A549 (cell line): ENCODE data around the gene ZSCAN22. TPM values are rescaled to one million over a fixed set of nuclear protein-coding genes. Genes with fewer than 3 reads are reported as not detected.

ENCODE experiments used
- BHLHE40 ChIP-seq: IDR thresholded peaks from 2 replicates; pipeline ENCODE4 v1.6.1; 2012; ENCODE audit warnings: low read depth, low read length, inconsistent platforms
- CBX8 ChIP-seq: fragments of 200-600 bp; sonication (generic); IDR thresholded peaks from 2 replicates; pipeline ENCODE4 v1.6.1; 2016
- CEBPB ChIP-seq, 2 experiments: fragments of >200 bp in 1 of 2; sonication (Bioruptor Twin) in 1 of 2; formaldehyde crosslinking in 1 of 2; IDR thresholded peaks; 2 replicates each; pipeline ENCODE4 v1.6.1; 2012 to 2016
- EHMT2 ChIP-seq: fragments of 200-600 bp; sonication (generic); IDR thresholded peaks from 2 replicates; pipeline ENCODE4 v1.6.1; 2016; ENCODE audit warnings: antibody characterized with exemption, low read depth, mild to moderate bottlenecking, moderate library complexity
- FOSL2 ChIP-seq, 2 experiments: fragments of 450-650 bp in 1 of 2; fragments of >200 bp in 1 of 2; sonication (Bioruptor Twin) in 1 of 2; formaldehyde crosslinking; IDR thresholded peaks; 2 replicates each; pipeline versions ENCODE4 v1.5.0 to v1.6.1; 2016 to 2020; ENCODE audit warnings: mild to moderate bottlenecking in 1 of 2, moderate library complexity in 1 of 2
- GATA3 ChIP-seq: IDR thresholded peaks from 2 replicates; pipeline ENCODE4 v1.6.1; 2012; ENCODE audit warnings: borderline replicate concordance
- HDAC2 ChIP-seq: fragments of 200-600 bp; sonication (generic); IDR thresholded peaks from 2 replicates; pipeline ENCODE4 v1.6.1; 2016
- HOXA7 ChIP-seq: fragments of 250-450 bp; sonication (Bioruptor Pico); IDR thresholded peaks from 2 replicates; pipeline ENCODE4 v1.5.0; 2020; ENCODE audit warnings: mild to moderate bottlenecking, moderate library complexity
- HOXB13 ChIP-seq: fragments of 250-450 bp; sonication (Bioruptor Pico); IDR thresholded peaks from 2 replicates; pipeline ENCODE4 v1.5.0; 2020; ENCODE audit warnings: low read depth, mild to moderate bottlenecking, moderate library complexity
- HOXB5 ChIP-seq: fragments of 250-450 bp; sonication (Bioruptor Pico); IDR thresholded peaks from 2 replicates; pipeline ENCODE4 v1.5.0; 2020; ENCODE audit warnings: mild to moderate bottlenecking, moderate library complexity
- JUN ChIP-seq, 2 experiments: fragments of >200 bp; sonication (Bioruptor Twin); formaldehyde crosslinking; IDR thresholded peaks; 2 replicates in 1 of 2; 3 replicates in 1 of 2; pipeline ENCODE4 v1.6.1; 2016 to 2017
- JUNB ChIP-seq: fragments of >200 bp; sonication (Bioruptor Twin); formaldehyde crosslinking; IDR thresholded peaks from 2 replicates; pipeline ENCODE4 v1.6.1; 2016
- KDM1A ChIP-seq: fragments of 200-600 bp; sonication (generic); IDR thresholded peaks from 2 replicates; pipeline ENCODE4 v1.6.1; 2016; ENCODE audit warnings: low read depth, mild to moderate bottlenecking
- MYC ChIP-seq: IDR thresholded peaks from 2 replicates; pipeline ENCODE4 v1.6.1; 2012; ENCODE audit warnings: mild to moderate bottlenecking, inconsistent platforms, low read length, improper control_type of control experiment, borderline replicate concordance
- PHF8 ChIP-seq: fragments of 200-600 bp; sonication (generic); IDR thresholded peaks from 2 replicates; pipeline ENCODE4 v1.6.1; 2016; ENCODE audit warnings: low read depth, mild to moderate bottlenecking, antibody characterized with exemption, moderate library complexity, borderline replicate concordance
- POLR2AphosphoS2 ChIP-seq: conservative IDR thresholded peaks from 2 replicates; pipeline ENCODE4 v1.6.1; 2012; ENCODE audit warnings: low read length, improper control_type of control experiment, inconsistent platforms
- RAD21 ChIP-seq, 2 experiments: fragments of >200 bp in 1 of 2; sonication (Bioruptor Twin) in 1 of 2; formaldehyde crosslinking in 1 of 2; IDR thresholded peaks in 1 of 2; conservative IDR thresholded peaks in 1 of 2; 2 replicates in 1 of 2; 3 replicates in 1 of 2; pipeline ENCODE4 v1.6.1; 2012 to 2018; ENCODE audit warnings: inconsistent platforms in 1 of 2
- REST ChIP-seq: fragments of 200-600 bp; sonication (generic); IDR thresholded peaks from 2 replicates; pipeline ENCODE4 v1.6.1; 2016; ENCODE audit warnings: antibody characterized with exemption, mild to moderate bottlenecking, moderate library complexity
- RFX5 ChIP-seq: fragments of 450-650 bp; IDR thresholded peaks from 2 replicates; pipeline ENCODE4 v1.7.1; 2014; ENCODE audit warnings: antibody characterized with exemption, mild to moderate bottlenecking, moderate library complexity
- RNF2 ChIP-seq: fragments of 200-600 bp; sonication (generic); IDR thresholded peaks from 2 replicates; pipeline ENCODE4 v1.6.1; 2016; ENCODE audit warnings: low read depth, mild to moderate bottlenecking, antibody characterized with exemption, moderate library complexity, borderline replicate concordance
- SMC3 ChIP-seq: fragments of >200 bp; sonication (Bioruptor Twin); formaldehyde crosslinking; IDR thresholded peaks from 3 replicates; pipeline ENCODE4 v1.6.1; 2018; ENCODE audit warnings: inconsistent platforms
- TFCP2L1 ChIP-seq: fragments of 250-450 bp; sonication (Bioruptor Pico); IDR thresholded peaks from 2 replicates; pipeline ENCODE4 v1.5.0; 2021; ENCODE audit warnings: mild to moderate bottlenecking
- TP53 ChIP-seq: fragments of 250-450 bp; sonication (Bioruptor Pico); IDR thresholded peaks from 2 replicates; pipeline ENCODE4 v1.5.0; 2021; ENCODE audit warnings: mild to moderate bottlenecking, moderate library complexity
- USF2 ChIP-seq: fragments of 450-650 bp; IDR thresholded peaks from 2 replicates; pipeline ENCODE4 v1.6.1; 2014; ENCODE audit warnings: antibody characterized with exemption
- ZFP36 ChIP-seq: fragments of 450-650 bp; IDR thresholded peaks from 2 replicates; pipeline ENCODE4 v1.6.1; 2014; ENCODE audit warnings: borderline replicate concordance; ENCODE audit not compliant: partially characterized antibody
- polyA plus RNA-seq, 4 experiments: library from polyadenylated mRNA; depleted of rRNA in 3 of 4; stranded (reverse); fragments of >200 nt; fragmentation: RNase III in 1 of 4; extraction: RNeasy Plus Mini Kit Qiagen cat#74134 plus additional on column Dnase treatment in 1 of 4; gene quantifications; 2 replicates in 3 of 4; 3 replicates in 1 of 4; pipeline ENCODE4 v1.2.3, GENCODE V29; 2011 to 2017
- TF ChIP-seq, protein P1 (sequence below): fragments of >200 bp; sonication (Bioruptor Twin); formaldehyde crosslinking; IDR thresholded peaks from 2 replicates; pipeline ENCODE4 v1.6.1; 2016
- TF ChIP-seq, protein P2 (sequence below): fragments of 250-450 bp; sonication (Bioruptor Pico); IDR thresholded peaks from 2 replicates; pipeline ENCODE4 v1.5.0; 2020; ENCODE audit warnings: low read depth, mild to moderate bottlenecking, moderate library complexity
- TF ChIP-seq, protein P3 (sequence below): IDR thresholded peaks from 2 replicates; pipeline ENCODE4 v1.6.1; 2012; ENCODE audit warnings: low read depth, borderline replicate concordance
- TF ChIP-seq, protein P4 (sequence below): IDR thresholded peaks from 2 replicates; pipeline ENCODE4 v1.6.1; 2012
- TF ChIP-seq, protein P5 (sequence below): fragments of 150-350 bp; IDR thresholded peaks from 2 replicates; pipeline ENCODE4 v1.6.1; 2014; ENCODE audit warnings: low read depth, mild to moderate bottlenecking, low read length
- TF ChIP-seq, protein P6 (sequence below): IDR thresholded peaks from 2 replicates; pipeline ENCODE4 v1.6.1; 2012
- TF ChIP-seq, protein P7 (sequence below): fragments of >200 bp; sonication (Bioruptor Twin); formaldehyde crosslinking; IDR thresholded peaks from 3 replicates; pipeline ENCODE4 v1.6.1; 2016

The ZSCAN22 gene
- polyA plus RNA-seq, 2 of the 4 experiments (the other 2 are of a cell fraction) = 2.0 to 4.4 TPM

DNA sequence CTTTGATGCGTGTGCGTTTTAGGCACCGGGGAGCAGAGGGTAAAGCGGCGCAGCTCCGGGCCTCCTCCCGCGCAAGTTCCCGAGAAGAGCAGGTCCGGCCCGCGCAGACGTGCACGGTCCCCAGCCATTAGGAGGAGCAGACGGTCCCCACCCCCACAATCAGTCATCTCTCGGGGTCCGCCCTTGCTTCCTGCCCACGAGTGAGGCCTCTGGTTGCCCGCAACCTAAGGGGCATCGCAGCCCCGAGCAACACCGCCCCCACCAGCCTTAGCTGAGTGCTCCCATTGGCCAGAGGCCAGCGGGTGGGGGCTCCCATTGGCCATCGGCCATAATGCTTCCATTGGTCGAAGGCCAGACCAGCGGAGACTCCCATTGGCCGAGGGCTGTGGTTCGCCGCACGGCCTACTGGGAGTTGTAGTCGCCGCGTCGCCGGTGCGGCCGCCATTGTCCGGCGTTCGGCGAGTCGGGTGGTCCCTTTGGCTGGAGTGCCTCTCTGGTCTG lies 48.2 kb upstream of the ZSCAN22 start, which contains the start of gene ZNF8 (continued):
- peak; percentile 76 to 82; a peak in 3 of 5 replicates for TF ChIP-seq JUN (IDR thresholded peaks at IDR 0.05)
- TF ChIP-seq RNF2 = no peak
- no peak for TF ChIP-seq FOSL2 (IDR thresholded peaks at IDR 0.05)
- 0 out of 2 replicates have a peak, but pooled peaks have one; percentile 41 for TF ChIP-seq FOSL2 (CRISPR knock-in tag; IDR thresholded peaks at IDR 0.05)
- 0 out of 2 replicates have a peak, but pooled peaks have one; percentile 9 for TF ChIP-seq TFCP2L1 (CRISPR knock-in tag)
- no peak for TF ChIP-seq HOXB13 (CRISPR knock-in tag)
- TF ChIP-seq, protein P1, sequence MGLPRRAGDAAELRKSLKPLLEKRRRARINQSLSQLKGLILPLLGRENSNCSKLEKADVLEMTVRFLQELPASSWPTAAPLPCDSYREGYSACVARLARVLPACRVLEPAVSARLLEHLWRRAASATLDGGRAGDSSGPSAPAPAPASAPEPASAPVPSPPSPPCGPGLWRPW = no peak
- TF ChIP-seq EHMT2 = no peak
- peak; percentile 28; the same call in 1 of the 2 replicates for TF ChIP-seq USF2
- no peak for TF ChIP-seq TP53 (CRISPR knock-in tag)
- no peak; a peak in 1 of 4 replicates for TF ChIP-seq CEBPB (IDR thresholded peaks at IDR 0.05)
- TF ChIP-seq JUNB = no peak
- TF ChIP-seq, protein P2, sequence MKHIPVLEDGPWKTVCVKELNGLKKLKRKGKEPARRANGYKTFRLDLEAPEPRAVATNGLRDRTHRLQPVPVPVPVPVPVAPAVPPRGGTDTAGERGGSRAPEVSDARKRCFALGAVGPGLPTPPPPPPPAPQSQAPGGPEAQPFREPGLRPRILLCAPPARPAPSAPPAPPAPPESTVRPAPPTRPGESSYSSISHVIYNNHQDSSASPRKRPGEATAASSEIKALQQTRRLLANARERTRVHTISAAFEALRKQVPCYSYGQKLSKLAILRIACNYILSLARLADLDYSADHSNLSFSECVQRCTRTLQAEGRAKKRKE (CRISPR knock-in tag) = no peak
- no peak for TF ChIP-seq HOXA7
- peak; percentile 41 for TF ChIP-seq REST
- TF ChIP-seq HDAC2 = no peak; the same call in 1 of the 2 replicates
- 0 out of 5 replicates have a peak, but pooled peaks of 1 of the 2 experiments have one; percentile 10 for TF ChIP-seq RAD21 (conservative IDR thresholded peaks at IDR 0.05 in 1 of 2, IDR thresholded peaks at IDR 0.05 in 1 of 2)
- 0 out of 3 replicates have a peak, but pooled peaks have one; percentile 8 for TF ChIP-seq SMC3
- TF ChIP-seq KDM1A = no peak
- TF ChIP-seq, protein P3, sequence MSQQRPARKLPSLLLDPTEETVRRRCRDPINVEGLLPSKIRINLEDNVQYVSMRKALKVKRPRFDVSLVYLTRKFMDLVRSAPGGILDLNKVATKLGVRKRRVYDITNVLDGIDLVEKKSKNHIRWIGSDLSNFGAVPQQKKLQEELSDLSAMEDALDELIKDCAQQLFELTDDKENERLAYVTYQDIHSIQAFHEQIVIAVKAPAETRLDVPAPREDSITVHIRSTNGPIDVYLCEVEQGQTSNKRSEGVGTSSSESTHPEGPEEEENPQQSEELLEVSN = peak; percentile 7; the same call in 1 of the 2 replicates
- no peak for TF ChIP-seq GATA3
- no peak for TF ChIP-seq ZFP36
- TF ChIP-seq, protein P4, sequence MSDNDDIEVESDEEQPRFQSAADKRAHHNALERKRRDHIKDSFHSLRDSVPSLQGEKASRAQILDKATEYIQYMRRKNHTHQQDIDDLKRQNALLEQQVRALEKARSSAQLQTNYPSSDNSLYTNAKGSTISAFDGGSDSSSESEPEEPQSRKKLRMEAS = peak; percentile 76
- TF ChIP-seq HOXB5 (CRISPR knock-in tag) = peak; percentile 84
- TF ChIP-seq POLR2AphosphoS2 = no peak
- peak; percentile 79 for TF ChIP-seq MYC
- TF ChIP-seq, protein P5, sequence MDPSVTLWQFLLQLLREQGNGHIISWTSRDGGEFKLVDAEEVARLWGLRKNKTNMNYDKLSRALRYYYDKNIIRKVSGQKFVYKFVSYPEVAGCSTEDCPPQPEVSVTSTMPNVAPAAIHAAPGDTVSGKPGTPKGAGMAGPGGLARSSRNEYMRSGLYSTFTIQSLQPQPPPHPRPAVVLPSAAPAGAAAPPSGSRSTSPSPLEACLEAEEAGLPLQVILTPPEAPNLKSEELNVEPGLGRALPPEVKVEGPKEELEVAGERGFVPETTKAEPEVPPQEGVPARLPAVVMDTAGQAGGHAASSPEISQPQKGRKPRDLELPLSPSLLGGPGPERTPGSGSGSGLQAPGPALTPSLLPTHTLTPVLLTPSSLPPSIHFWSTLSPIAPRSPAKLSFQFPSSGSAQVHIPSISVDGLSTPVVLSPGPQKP = no peak
- TF ChIP-seq, protein P6, sequence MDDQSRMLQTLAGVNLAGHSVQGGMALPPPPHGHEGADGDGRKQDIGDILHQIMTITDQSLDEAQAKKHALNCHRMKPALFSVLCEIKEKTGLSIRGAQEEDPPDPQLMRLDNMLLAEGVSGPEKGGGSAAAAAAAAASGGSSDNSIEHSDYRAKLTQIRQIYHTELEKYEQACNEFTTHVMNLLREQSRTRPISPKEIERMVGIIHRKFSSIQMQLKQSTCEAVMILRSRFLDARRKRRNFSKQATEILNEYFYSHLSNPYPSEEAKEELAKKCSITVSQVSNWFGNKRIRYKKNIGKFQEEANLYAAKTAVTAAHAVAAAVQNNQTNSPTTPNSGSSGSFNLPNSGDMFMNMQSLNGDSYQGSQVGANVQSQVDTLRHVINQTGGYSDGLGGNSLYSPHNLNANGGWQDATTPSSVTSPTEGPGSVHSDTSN = peak; percentile 38
- TF ChIP-seq, protein P7, sequence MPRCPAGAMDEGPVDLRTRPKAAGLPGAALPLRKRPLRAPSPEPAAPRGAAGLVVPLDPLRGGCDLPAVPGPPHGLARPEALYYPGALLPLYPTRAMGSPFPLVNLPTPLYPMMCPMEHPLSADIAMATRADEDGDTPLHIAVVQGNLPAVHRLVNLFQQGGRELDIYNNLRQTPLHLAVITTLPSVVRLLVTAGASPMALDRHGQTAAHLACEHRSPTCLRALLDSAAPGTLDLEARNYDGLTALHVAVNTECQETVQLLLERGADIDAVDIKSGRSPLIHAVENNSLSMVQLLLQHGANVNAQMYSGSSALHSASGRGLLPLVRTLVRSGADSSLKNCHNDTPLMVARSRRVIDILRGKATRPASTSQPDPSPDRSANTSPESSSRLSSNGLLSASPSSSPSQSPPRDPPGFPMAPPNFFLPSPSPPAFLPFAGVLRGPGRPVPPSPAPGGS = peak; percentile 46; the same call in 1 of the 3 replicates
- no peak for TF ChIP-seq BHLHE40
- peak; percentile 85 for TF ChIP-seq RFX5
- TF ChIP-seq PHF8 = no peak
- no peak for TF ChIP-seq CBX8
